ENCODE data around the gene MAP2K1. TPM values are rescaled to one million over a fixed set of nuclear protein-coding genes. Genes with fewer than 3 reads are reported as not detected.
"Not testable (repeated sequence)": the region's sequence is repeated elsewhere in the genome, so short reads cannot be mapped to it uniquely, and the experiment has no call there.

MAP2K1 gene
- total RNA-seq, 1 donor from 2014 or later = 36.9 TPM

DNA sequence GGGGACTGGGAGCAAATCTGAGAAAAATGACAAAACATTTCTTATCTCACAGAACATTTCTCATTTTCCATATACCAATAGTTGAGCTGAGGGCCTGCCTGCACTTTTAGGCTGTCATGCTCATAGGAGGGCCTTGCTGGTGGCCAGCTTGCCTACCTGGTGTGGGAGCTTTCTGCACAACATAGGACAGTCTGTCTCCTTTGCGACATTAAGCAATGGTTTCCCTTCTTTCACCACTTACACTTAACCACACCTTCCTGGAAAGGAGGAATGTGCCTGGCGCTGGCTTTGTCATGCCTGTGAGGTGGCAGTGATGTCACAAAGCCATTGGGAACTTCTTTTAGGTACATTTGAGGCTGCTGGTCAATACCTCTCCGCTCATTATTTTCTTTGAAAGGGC lies 105.1 kb downstream of the MAP2K1 start:
- no peak for ATAC-seq (ENCODE audit: poor library complexity)
- intact Hi-C loops (cut with DNase I) = no loop called here
- DNase-seq = no peak

GRCh38 chr15:66494262-66494661 lies 107.5 kb downstream of the MAP2K1 start:
- ATAC-seq (ENCODE audit: poor library complexity) (no peak), DNase-seq (no peak)
- intact Hi-C loops (cut with DNase I) = no loop called here

- no peak for DNase-seq
- peak; percentile 16 for ATAC-seq (ENCODE audit: poor library complexity)
- intact Hi-C loops (cut with DNase I) = no loop called here
These were observed 110.3 kb downstream of the MAP2K1 start for GRCh38 chr15:66496951-66497501.

GRCh38 chr15:66497502-66498455 lies 111.1 kb downstream of the MAP2K1 start, which contains the start of gene SNAPC5:
SNAPC5 (minus strand) TSS chr15:66497762; CDS start chr15:66497731, 31 bp downstream.
- intact Hi-C loops (cut with DNase I) = loop anchor here (2.0 kb wide), 1 partner anchor 111 kb away; the partner anchor contains the start of gene MAP2K1
- DNase-seq (peak; percentile 99), ATAC-seq (ENCODE audit: poor library complexity) (peak; percentile 98)

DNA sequence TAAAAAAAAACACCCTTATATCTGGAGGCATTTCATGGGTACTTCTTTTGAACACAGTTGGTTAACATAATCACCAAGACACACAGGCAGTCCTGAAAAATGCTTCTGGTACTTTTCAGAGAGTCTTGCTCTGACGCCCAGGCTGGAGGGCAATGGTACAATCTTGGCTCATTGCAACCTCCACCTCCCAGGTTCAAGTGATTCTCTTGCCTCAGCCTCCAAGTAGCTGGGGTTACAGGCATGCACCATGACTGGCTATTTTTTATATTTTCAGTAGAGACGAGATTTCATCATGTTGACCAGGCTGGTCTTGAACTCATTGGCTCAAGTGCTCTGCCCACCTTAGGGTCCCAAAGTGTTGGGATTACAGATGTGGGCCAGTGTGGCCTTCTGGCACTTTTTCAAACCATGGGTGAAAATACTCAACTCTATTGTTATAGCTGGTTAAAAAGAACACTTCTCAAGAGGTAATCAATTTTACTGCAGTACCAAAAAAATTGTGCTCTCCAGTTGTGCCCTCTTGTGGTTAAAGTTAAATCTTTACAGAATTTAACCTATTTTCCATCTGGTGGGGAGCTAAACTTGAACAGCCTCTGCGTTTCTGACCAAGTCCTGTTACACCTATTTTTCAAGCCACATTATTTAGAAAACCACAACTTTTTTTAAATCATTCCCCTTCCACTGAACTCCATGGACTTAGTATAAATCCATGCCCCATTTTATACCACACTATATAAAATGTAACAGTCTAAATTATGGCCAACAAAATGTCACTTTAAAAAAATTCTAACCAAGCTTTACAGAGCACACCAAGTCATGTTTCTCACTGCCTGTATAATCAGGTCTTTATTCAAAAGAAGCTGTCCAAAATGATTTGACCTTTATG lies 112.0 kb downstream of the MAP2K1 start:
- intact Hi-C loops (cut with DNase I) = loop anchor here (2.0 kb wide), 1 partner anchor 112 kb away; the partner anchor contains the start of gene MAP2K1
- DNase-seq = no peak
- ATAC-seq (ENCODE audit: poor library complexity) = no peak

DNA sequence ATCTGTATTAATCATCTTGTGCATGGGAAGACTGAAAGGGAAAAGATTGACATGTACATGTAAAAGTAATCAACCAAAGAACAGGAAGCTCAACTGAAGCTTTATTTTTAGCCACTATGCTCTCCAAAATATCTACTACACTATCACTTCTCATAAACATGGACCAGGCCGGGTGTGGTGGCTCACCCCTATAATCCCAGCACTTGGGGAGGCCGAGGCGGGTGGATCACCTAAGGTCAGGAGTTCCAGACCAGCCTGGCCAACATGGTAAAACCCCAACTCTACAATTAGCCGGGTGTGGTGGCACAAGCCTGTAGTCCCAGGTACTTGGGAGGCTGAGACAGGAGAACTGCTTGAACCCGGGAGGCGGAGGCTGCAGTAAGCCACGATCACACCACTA lies 113.6 kb downstream of the MAP2K1 start:
- intact Hi-C loops (cut with DNase I); ATAC-seq (ENCODE audit: poor library complexity); DNase-seq: not testable (repeated sequence)

DNA sequence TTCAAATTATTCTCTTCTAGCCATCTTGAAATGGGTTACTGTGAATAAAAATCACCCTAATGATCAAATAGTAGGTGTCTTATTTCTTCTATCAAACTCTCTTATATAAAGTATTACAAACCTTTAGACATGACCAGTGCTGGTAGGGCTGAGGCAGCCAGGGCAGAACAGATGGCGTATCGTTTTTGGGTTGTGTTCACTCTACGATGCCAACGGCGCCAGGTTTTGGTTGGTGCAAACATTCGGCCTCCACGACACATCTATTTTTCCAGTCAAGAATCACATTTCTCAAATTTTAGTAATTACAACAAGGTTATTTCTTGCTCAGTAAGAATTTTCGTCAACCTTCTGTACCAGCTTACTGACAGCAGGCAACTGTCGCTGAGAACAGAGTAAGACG lies 115.8 kb downstream of the MAP2K1 start:
- no peak for DNase-seq
- intact Hi-C loops (cut with DNase I) = no loop called here
- ATAC-seq (ENCODE audit: poor library complexity) = no peak

GRCh38 chr15:66503041-66503648 lies 116.4 kb downstream of the MAP2K1 start:
- ATAC-seq (ENCODE audit: poor library complexity); intact Hi-C loops (cut with DNase I); DNase-seq: not testable (repeated sequence)

GRCh38 chr15:66503780-66504562 lies 117.3 kb downstream of the MAP2K1 start:
- no peak for DNase-seq

DNA sequence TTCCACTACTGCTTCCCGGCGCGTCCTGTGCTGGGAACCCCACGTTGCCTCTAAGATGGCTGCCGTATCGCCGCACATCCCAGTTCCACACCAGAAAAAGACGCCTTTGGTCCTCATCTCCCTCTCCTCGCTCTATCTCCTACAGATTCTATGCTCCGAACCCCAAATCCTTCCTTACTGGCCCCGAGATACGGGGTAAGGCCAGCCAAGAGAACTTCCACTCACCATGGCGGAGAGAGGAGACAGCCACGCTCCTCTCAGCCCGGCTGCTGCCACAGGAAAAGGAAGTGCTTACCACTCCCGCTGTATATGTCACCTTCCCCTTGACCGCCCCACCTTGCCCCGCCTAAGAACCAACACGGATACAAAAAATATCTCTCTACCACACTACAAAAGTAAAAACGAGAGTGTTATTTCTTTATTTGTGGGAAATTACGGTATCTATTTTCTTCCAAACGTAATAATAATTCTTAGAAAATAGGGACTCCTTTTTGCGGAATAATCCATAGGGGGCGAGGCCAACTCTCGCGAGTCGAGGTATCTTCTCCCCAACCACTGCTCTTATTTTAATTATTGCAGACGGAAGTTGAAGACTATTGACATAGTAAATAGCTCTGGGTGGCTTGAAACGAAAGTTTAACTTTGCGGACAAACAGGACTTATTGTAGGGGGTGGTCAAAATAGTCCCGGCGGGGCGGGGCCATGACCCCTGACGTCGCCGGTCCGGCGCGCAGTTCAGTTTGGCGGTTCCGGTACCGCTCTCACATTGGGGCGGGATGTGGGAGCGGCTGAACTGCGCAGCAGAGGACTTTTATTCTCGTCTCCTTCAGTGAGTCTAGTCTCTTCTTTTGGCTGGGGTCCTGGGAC lies 118.1 kb downstream of the MAP2K1 start, which contains the start of the genes RPL4 and ZWILCH:
Gene RPL4, minus strand, starts transcription at position 293 of the 867 bp plus-strand sequence. Its CDS starts 65 bp downstream, at position 228.
Gene ZWILCH, plus strand, starts transcription at position 764 of the 867 bp plus-strand sequence. Its CDS starts 13 bp downstream, at position 777.
- intact Hi-C loops (cut with DNase I) = no loop called here
- ATAC-seq (ENCODE audit: poor library complexity) = peak; percentile 97
- peak; percentile 89 for DNase-seq

More at GRCh38 chr15:66503780-66504562, 117.3 kb downstream of the MAP2K1 start:
- intact Hi-C loops (cut with DNase I) = no loop called here
- no peak for ATAC-seq (ENCODE audit: poor library complexity)

DNA sequence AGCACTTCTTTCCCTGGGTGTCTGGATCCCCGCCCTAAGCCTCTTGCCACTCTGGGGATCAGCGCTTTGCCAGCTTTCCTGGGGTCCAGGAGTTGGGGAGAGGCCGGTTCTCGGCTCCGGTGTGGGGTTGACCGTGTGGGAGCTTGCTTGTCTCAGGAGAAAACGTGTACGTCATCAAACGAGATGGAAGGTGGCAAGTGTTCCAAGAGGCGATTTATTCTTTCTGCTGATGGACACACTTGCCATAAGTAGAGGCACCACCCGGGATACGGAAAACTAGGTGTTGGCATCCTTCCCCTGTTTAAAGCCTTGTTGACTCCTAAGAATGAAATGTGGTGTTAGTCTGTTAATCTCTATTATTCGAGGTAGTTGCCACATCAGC lies 118.7 kb downstream of the MAP2K1 start:
- intact Hi-C loops (cut with DNase I) = no loop called here
- ATAC-seq (ENCODE audit: poor library complexity) (no peak), DNase-seq (no peak)

DNA sequence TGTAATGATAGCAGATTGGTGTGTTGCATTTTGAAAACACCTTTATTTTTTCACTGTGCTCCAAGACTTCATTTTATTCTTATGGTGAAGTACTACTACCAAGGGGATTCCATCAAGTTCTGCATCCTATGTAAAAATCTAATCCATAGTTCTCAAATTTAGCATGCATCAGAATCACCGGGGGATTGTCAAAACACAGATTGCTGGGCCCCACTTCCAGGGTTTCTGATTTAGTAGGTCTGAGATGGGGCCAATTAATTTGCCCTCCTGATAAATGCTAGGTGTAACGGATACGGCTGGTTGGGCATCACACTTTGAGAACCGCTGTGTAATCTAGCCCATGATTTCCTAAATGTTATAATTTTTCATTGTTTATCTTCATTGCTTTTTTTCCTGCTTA lies 119.1 kb downstream of the MAP2K1 start:
- no peak for ATAC-seq (ENCODE audit: poor library complexity)
- intact Hi-C loops (cut with DNase I) = no loop called here

DNA sequence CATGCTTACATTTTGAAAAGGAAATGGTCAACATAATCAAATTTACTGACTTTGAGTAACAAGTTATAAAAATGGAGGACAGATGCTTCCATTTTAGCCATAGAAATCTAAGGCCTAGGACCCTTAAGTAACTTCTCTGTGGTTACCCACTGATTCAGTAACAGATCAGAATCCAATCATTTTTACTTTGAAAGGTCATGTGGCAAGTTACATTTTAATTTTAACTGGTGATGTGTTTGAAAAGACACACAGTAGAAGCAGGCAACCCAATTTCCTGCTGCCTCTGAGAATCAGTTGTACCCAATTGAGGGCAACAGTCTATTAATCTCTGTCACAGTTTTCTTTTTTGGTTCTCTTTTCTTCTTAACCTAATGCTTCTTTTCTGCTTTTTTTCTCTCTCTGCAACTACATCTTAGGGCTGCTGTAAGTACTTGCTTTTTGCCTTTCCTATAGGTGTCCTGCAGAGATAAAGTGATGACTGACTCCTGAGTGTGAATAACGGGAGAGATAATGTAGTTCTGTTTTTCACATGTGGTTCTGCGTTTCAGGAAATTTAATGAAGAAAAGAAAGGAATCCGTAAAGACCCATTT lies 121.7 kb downstream of the MAP2K1 start:
- ATAC-seq (ENCODE audit: poor library complexity) = no peak
- DNase-seq = no peak
- intact Hi-C loops (cut with DNase I) = no loop called here

More for the DNA sequence above, 119.1 kb downstream of the MAP2K1 start:
- DNase-seq = no peak

- ATAC-seq (ENCODE audit: poor library complexity) = no peak
- intact Hi-C loops (cut with DNase I) = no loop called here
- no peak for DNase-seq
These were observed 127.9 kb downstream of the MAP2K1 start for GRCh38 chr15:66514586-66514985.

- no peak for ATAC-seq (ENCODE audit: poor library complexity)
- intact Hi-C loops (cut with DNase I) = no loop called here
- no peak for DNase-seq
These were observed 129.2 kb downstream of the MAP2K1 start for GRCh38 chr15:66515901-66516322.

- ATAC-seq (ENCODE audit: poor library complexity) (no peak), DNase-seq (no peak)
- intact Hi-C loops (cut with DNase I) = no loop called here
These were observed 137.2 kb downstream of the MAP2K1 start for GRCh38 chr15:66523926-66524325.
